H1 (cell line): Measurements from ENCODE around the gene PRIMA1. TPM values are rescaled to one million over a fixed set of nuclear protein-coding genes. Genes with fewer than 3 reads are reported as not detected.

Experiments used
- CTCF ChIA-PET: fragments of 300-600 bp; sonication (Branson Sonifier 250); formaldehyde crosslinking; loops from one replicate; lab custom pipeline; 2021; ENCODE audit not compliant: partially characterized antibody; lab: Charles Lee
- POLR2A ChIA-PET: fragments of 300-600 bp; sonication (Branson Sonifier 250); formaldehyde crosslinking; loops from one replicate; lab custom pipeline; 2021; ENCODE audit warnings: inconsistent platforms; ENCODE audit not compliant: partially characterized antibody; lab: Charles Lee
- DNase-seq, 2 experiments: peaks; one replicate each; pipeline versions ENCODE4 v3.0.0 to v3.0.0-alpha.2; 2010 to 2022; ENCODE audit warnings: low spot score in 2 of 2, low read depth in 1 of 2, mixed read lengths in 1 of 2
- FAIRE-seq: peaks from 2 replicates; lab custom pipeline; 2011; peaks lifted over from hg19 to GRCh38; lab: Jason Lieb, UNC
- H2AFZ ChIP-seq: 2 replicates; pipeline ENCODE4 v1.8.1; 2012; ENCODE audit warnings: low read length, inconsistent platforms
- H2AK5ac ChIP-seq: 2 replicates; pipeline ENCODE4 v1.6.1; 2013; ENCODE audit warnings: low read depth, low read length
- H2BK120ac ChIP-seq: replicated peaks from 2 replicates; pipeline ENCODE3; 2013; ENCODE audit warnings: low read depth, low read length, inconsistent platforms
- H2BK12ac ChIP-seq: 2 replicates; pipeline ENCODE4 v1.6.1; 2013; ENCODE audit warnings: low read depth, low read length
- H2BK15ac ChIP-seq: 2 replicates; pipeline ENCODE4 v1.6.1; 2013; ENCODE audit warnings: low read length
- H2BK20ac ChIP-seq: 2 replicates; pipeline ENCODE4 v1.6.1; 2013; ENCODE audit warnings: low read length
- H2BK5ac ChIP-seq: 2 replicates; pipeline ENCODE4 v1.6.1; 2013; ENCODE audit warnings: low read depth, low read length
- H3K14ac ChIP-seq: 2 replicates; pipeline ENCODE4 v1.6.1; 2013; ENCODE audit warnings: inconsistent platforms; ENCODE audit not compliant: insufficient read length
- H3K18ac ChIP-seq: 2 replicates; pipeline ENCODE4 v1.6.1; 2013; ENCODE audit warnings: low read length; ENCODE audit errors: extremely low read depth
- H3K23ac ChIP-seq: 2 replicates; pipeline ENCODE4 v1.6.1; 2013; ENCODE audit warnings: inconsistent platforms; ENCODE audit not compliant: insufficient read length
- H3K23me2 ChIP-seq: 2 replicates; pipeline ENCODE4 v1.6.1; 2013; ENCODE audit warnings: low read depth, low read length
- H3K27ac ChIP-seq: 2 replicates; pipeline ENCODE4 v1.6.1; 2011; ENCODE audit warnings: low read depth, low read length, inconsistent platforms
- H3K27me3 ChIP-seq, 4 experiments: replicated peaks in 1 of 4; 1 replicate in 1 of 4; 2 replicates in 3 of 4; pipeline versions ENCODE4 v1.6.1 to v1.8.1; 2011 to 2013; ENCODE audit warnings: low read length in 3 of 4, mild to moderate bottlenecking in 3 of 4, inconsistent platforms in 2 of 4, mixed read lengths in 2 of 4, moderate library complexity in 1 of 4; ENCODE audit not compliant: control insufficient read depth in 3 of 4, insufficient read depth in 3 of 4; ENCODE audit errors: extremely low read depth in 1 of 4
- H3K36me3 ChIP-seq, 4 experiments: 2 replicates each; pipeline versions ENCODE4 v1.6.1 to v1.8.1; 2011 to 2013; ENCODE audit warnings: mild to moderate bottlenecking in 4 of 4, low read length in 3 of 4, moderate library complexity in 2 of 4, control low read depth in 1 of 4, inconsistent platforms in 1 of 4; ENCODE audit not compliant: insufficient read depth in 4 of 4, control insufficient read depth in 2 of 4
- H3K4ac ChIP-seq: replicated peaks from 2 replicates; pipeline ENCODE3; 2013; ENCODE audit warnings: low read length, low read depth, mixed read lengths, inconsistent platforms; ENCODE audit not compliant: insufficient read length
- H3K4me1 ChIP-seq, 4 experiments: replicated peaks in 1 of 4; 1 replicate in 1 of 4; 2 replicates in 3 of 4; pipeline versions ENCODE4 v1.6.1 to v1.8.1; 2011 to 2013; ENCODE audit warnings: low read length in 3 of 4, inconsistent platforms in 2 of 4, mixed read lengths in 1 of 4; ENCODE audit not compliant: insufficient read depth in 4 of 4, control insufficient read depth in 3 of 4
- H3K4me2 ChIP-seq, 2 experiments: 2 replicates each; pipeline versions ENCODE4 v1.6.1 to v1.8.1; 2011 to 2013; ENCODE audit warnings: low read depth in 2 of 2, low read length in 2 of 2, control low read depth in 1 of 2, inconsistent platforms in 1 of 2, mild to moderate bottlenecking in 1 of 2; ENCODE audit not compliant: insufficient read depth in 1 of 2
- H3K4me3 ChIP-seq, 4 experiments: fragments of 200-600, 300-600 bp in 1 of 4; sonication (generic), shearing (Covaris generic), sonication (Bioruptor Twin) in 1 of 4; 2 replicates each; pipeline versions ENCODE4 v1.5.1 to v1.8.1; 2011 to 2016; ENCODE audit warnings: low read length in 4 of 4, low read depth in 3 of 4, control low read depth in 2 of 4, inconsistent platforms in 2 of 4, mild to moderate bottlenecking in 2 of 4, mixed read lengths in 1 of 4, moderate library complexity in 1 of 4; ENCODE audit not compliant: insufficient read depth in 2 of 4; ENCODE audit errors: extremely low read depth in 1 of 4
- H3K56ac ChIP-seq: replicated peaks from 2 replicates; pipeline ENCODE3; 2013; ENCODE audit warnings: low read depth, mild to moderate bottlenecking, mixed read lengths, low read length, inconsistent platforms; ENCODE audit not compliant: insufficient read length
- H3K79me1 ChIP-seq: 2 replicates; pipeline ENCODE4 v1.6.1; 2013; ENCODE audit warnings: low read depth, low read length, control low read depth
- H3K79me2 ChIP-seq, 2 experiments: 2 replicates each; pipeline versions ENCODE4 v1.6.1 to v1.8.1; 2012 to 2013; ENCODE audit warnings: low read length in 2 of 2, mild to moderate bottlenecking in 2 of 2, inconsistent platforms in 1 of 2; ENCODE audit not compliant: insufficient read depth in 2 of 2, control insufficient read depth in 1 of 2
- H3K9ac ChIP-seq, 4 experiments: replicated peaks in 1 of 4; 1 replicate in 1 of 4; 2 replicates in 3 of 4; pipeline versions ENCODE4 v1.6.1 to v1.8.1; 2011 to 2013; ENCODE audit warnings: low read depth in 3 of 4, low read length in 3 of 4, control low read depth in 2 of 4, mild to moderate bottlenecking in 2 of 4, moderate library complexity in 2 of 4, inconsistent platforms in 1 of 4; ENCODE audit errors: extremely low read depth in 1 of 4
- H3K9me3 ChIP-seq, 2 experiments: 2 replicates each; pipeline versions ENCODE4 v1.6.1 to v1.8.1; 2012 to 2013; ENCODE audit warnings: mild to moderate bottlenecking in 2 of 2, moderate library complexity in 2 of 2, control low read depth in 1 of 2, inconsistent platforms in 1 of 2, low read depth in 1 of 2, low read length in 1 of 2, mixed read lengths in 1 of 2; ENCODE audit not compliant: insufficient read depth in 2 of 2
- H4K20me1 ChIP-seq, 2 experiments: replicated peaks in 1 of 2; 2 replicates each; pipeline versions ENCODE3 to v1.8.1; 2011 to 2013; ENCODE audit warnings: inconsistent platforms in 2 of 2, low read length in 2 of 2, mild to moderate bottlenecking in 1 of 2; ENCODE audit not compliant: insufficient read depth in 2 of 2, control insufficient read depth in 1 of 2
- H4K5ac ChIP-seq: 2 replicates; pipeline ENCODE4 v1.6.1; 2013; ENCODE audit warnings: low read length, low read depth, mixed read lengths, inconsistent platforms; ENCODE audit not compliant: insufficient read length
- H4K8ac ChIP-seq: 2 replicates; pipeline ENCODE4 v1.8.0; 2013; ENCODE audit warnings: mild to moderate bottlenecking, moderate library complexity, low read length, inconsistent platforms; ENCODE audit not compliant: insufficient read depth; ENCODE audit errors: extremely low read depth
- H4K91ac ChIP-seq: replicated peaks from 2 replicates; pipeline ENCODE3; 2013; ENCODE audit warnings: low read length, mixed read lengths, inconsistent platforms; ENCODE audit not compliant: insufficient read length
- WGBS, 2 experiments: shearing (Covaris generic) in 1 of 2; methylation state at CpG; one replicate each; pipeline versions ENCODE4 v1.1.6 to v1.1.7; 2013 to 2015; ENCODE audit warnings: low lambda C conversion rate in 2 of 2, mixed read lengths in 2 of 2, inconsistent platforms in 1 of 2, low coverage in 1 of 2, missing lambda C conversion rate in 1 of 2; ENCODE audit not compliant: insufficient replicate concordance in 2 of 2, insufficient coverage in 1 of 2, insufficient read length in 1 of 2; ENCODE audit errors: extremely low coverage in 1 of 2, missing lambda C conversion rate in 1 of 2; 5-methylcytosine and 5-hydroxymethylcytosine counted together
- polyA plus RNA-seq, 7 experiments: library from polyadenylated mRNA; depleted of rRNA in 3 of 7; stranded (reverse) in 5 of 7; unstranded in 2 of 7; fragments of >200 nt in 5 of 7; fragments of 200-250 nt in 2 of 7; gene quantifications; 1 replicate in 5 of 7; 2 replicates in 1 of 7; 4 replicates in 1 of 7; pipeline versions ENCODE4 v1.2.1 to v1.2.3, GENCODE V29; 2011 to 2013; ENCODE audit warnings: missing spikeins in 2 of 7, mixed read lengths in 2 of 7
- total RNA-seq: library from RNA; stranded (reverse); fragmentation: NEBNext Ultra II Directional; extraction: Animal tissue kit (Norgen Biotek cat#: 25700); gene quantifications from 2 replicates; pipeline ENCODE4 v1.2.1, GENCODE V29; 2021

Gene PRIMA1
- total and polyA plus RNA-seq, 2 of the 8 experiments (the other 6 are each of a cell fraction or from before 2014, with no cell fraction given), result 2.8 to 4.5 TPM

- DNase-seq, result no peak
- POLR2A ChIA-PET, result no interaction called here
- H2BK12ac ChIP-seq, result no peak overlapping the region
These were observed 46.6 kb downstream of the PRIMA1 start for GRCh38 chr14:93741556-93742230.

More at GRCh38 chr14:93741556-93742230, 46.6 kb downstream of the PRIMA1 start:
- peaks cover 0 to 11% (median 6%) of the 10 kb centered on the region in 4 experiments; a peak in 4 of 7 replicates for H3K4me1 ChIP-seq
- H2AFZ ChIP-seq, result no peak overlapping the region
- no peak overlapping the region for H2BK20ac ChIP-seq
- H3K4ac ChIP-seq, result no peak overlapping the region
- H2BK5ac ChIP-seq, result no peak overlapping the region
- no peak overlapping the region for H3K23ac ChIP-seq
- no peak overlapping the region for H3K27ac ChIP-seq
- no peak overlapping the region for H3K4me2 ChIP-seq
- no peaks in the 10 kb centered on the region for H4K20me1 ChIP-seq
- H3K27me3 ChIP-seq, result no peaks in the 10 kb centered on the region
- no peaks in the 10 kb centered on the region for H3K79me1 ChIP-seq
- H4K91ac ChIP-seq, result no peak overlapping the region
- H3K18ac ChIP-seq, result no peak overlapping the region
- no peak overlapping the region for H3K9ac ChIP-seq
- CTCF ChIA-PET, result interaction anchor here (0.6 to 1.5 kb wide), 4 partner anchors 10 to 194 kb away, joined by 4 to 7 read pairs (median 4); no protein-coding TSS in a partner anchor
- no peak overlapping the region for H3K4me3 ChIP-seq
- WGBS, 2 experiments, result 86% methylated on average over 12 of the region's 12 CpGs; no CpG with 5 or more reads in 1 of the 2 experiments
- H2AK5ac ChIP-seq, result no peak overlapping the region
- H4K8ac ChIP-seq, result no peak overlapping the region
- no peaks in the 10 kb centered on the region for H3K36me3 ChIP-seq
- no peak overlapping the region for H3K56ac ChIP-seq
- no peak for FAIRE-seq
- no peak overlapping the region for H3K14ac ChIP-seq
- no peaks in the 10 kb centered on the region for H3K79me2 ChIP-seq
- no peak overlapping the region for H4K5ac ChIP-seq
- no peaks in the 10 kb centered on the region for H3K9me3 ChIP-seq
- H2BK15ac ChIP-seq, result no peak overlapping the region
- H3K23me2 ChIP-seq, result no peaks in the 10 kb centered on the region
- no peak overlapping the region for H2BK120ac ChIP-seq
